HPDE6-E6E7 (cell line): ENCODE results near the gene ASXL2.
"Not testable (repeated sequence)": the region's sequence is repeated elsewhere in the genome, so short reads cannot be mapped to it uniquely, and the experiment has no call there.

Experiments
- DNase-seq: peaks from one replicate; pipeline ENCODE4 v3.0.0; 2011; ENCODE audit warnings: missing footprints; ENCODE audit errors: extremely low spot score

ASXL2 gene

GRCh38 chr2:25833566-25833965 is 44.7 kb downstream of the ASXL2 start:
- DNase-seq, result no peak

GRCh38 chr2:25832897-25833296 is 45.4 kb downstream of the ASXL2 start:
- DNase-seq, result no peak

- DNase-seq, result no peak
Measured at GRCh38 chr2:25831746-25832449, 46.4 kb downstream of the ASXL2 start.

- DNase-seq, result no peak
Measured at GRCh38 chr2:25829828-25830227, 48.5 kb downstream of the ASXL2 start.

- DNase-seq, result no peak
Measured at GRCh38 chr2:25829377-25829704, 48.9 kb downstream of the ASXL2 start.

GRCh38 chr2:25828532-25829376 is 49.5 kb downstream of the ASXL2 start:
- not testable (repeated sequence) for DNase-seq

GRCh38 chr2:25825238-25825637 is 53.0 kb downstream of the ASXL2 start:
- no peak for DNase-seq

- no peak for DNase-seq
Measured at GRCh38 chr2:25824718-25825117, 53.6 kb downstream of the ASXL2 start.

GRCh38 chr2:25824216-25824615 is 54.1 kb downstream of the ASXL2 start:
- DNase-seq, result no peak

GRCh38 chr2:25822190-25823117 is 55.8 kb downstream of the ASXL2 start:
- DNase-seq, result no peak

GRCh38 chr2:25821225-25822056 is 56.8 kb downstream of the ASXL2 start:
- no peak for DNase-seq

- no peak for DNase-seq
Measured at GRCh38 chr2:25819597-25820039, 58.7 kb downstream of the ASXL2 start.

- DNase-seq, result no peak
Measured at GRCh38 chr2:25817630-25818029, 60.7 kb downstream of the ASXL2 start.

- no peak for DNase-seq
Measured at GRCh38 chr2:25817006-25817405, 61.3 kb downstream of the ASXL2 start.

- no peak for DNase-seq
Measured at GRCh38 chr2:25816249-25816648, 62.0 kb downstream of the ASXL2 start.

GRCh38 chr2:25814681-25815080 is 63.6 kb downstream of the ASXL2 start:
- DNase-seq, result no peak

- no peak for DNase-seq
Measured at GRCh38 chr2:25810428-25810827, 67.9 kb downstream of the ASXL2 start.

- no peak for DNase-seq
Measured at GRCh38 chr2:25809646-25810045, 68.6 kb downstream of the ASXL2 start.

- no peak for DNase-seq
Measured at GRCh38 chr2:25808006-25808383, 70.3 kb downstream of the ASXL2 start.

GRCh38 chr2:25806941-25807340 is 71.3 kb downstream of the ASXL2 start:
- no peak for DNase-seq

GRCh38 chr2:25805987-25806386 is 72.3 kb downstream of the ASXL2 start:
- DNase-seq, result no peak
